ENCODE measurements around the gene CCDC60. TPM values are rescaled to one million over a fixed set of nuclear protein-coding genes. Genes with fewer than 3 reads are reported as not detected.

The CCDC60 gene
- total RNA-seq, 4 donors from 2014 or later = not detected

DNA sequence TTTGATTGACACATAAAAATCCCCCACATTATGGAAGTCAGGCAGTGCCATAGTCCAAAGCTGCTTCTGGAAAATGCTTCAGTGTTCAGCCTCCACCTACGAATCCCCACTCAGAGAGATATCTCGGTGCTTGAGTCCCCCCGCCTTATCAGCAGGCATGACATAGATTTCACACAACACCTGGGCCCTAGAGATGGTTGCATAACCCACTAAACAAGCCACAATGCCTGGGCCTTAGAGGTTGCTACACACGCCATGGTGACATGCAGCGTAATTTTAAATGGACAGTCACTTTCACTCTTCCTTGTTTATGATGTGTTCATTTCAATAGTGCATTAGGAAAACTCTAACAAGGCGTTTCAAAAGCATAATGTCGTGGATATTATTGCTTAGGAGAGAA, 38.0 kb downstream of the CCDC60 start:
- no peak overlapping the region for H3K4me3 ChIP-seq (ENCODE audit: low read depth, poor library complexity, severe bottlenecking)
- intact Hi-C loops (cut with DNase I; ENCODE audit: low total_unique reads) = no loop called here
- WGBS, 2 donors = 83 to 90% methylated on average over 7 of the region's 7 CpGs
- TF ChIP-seq, protein P1, sequence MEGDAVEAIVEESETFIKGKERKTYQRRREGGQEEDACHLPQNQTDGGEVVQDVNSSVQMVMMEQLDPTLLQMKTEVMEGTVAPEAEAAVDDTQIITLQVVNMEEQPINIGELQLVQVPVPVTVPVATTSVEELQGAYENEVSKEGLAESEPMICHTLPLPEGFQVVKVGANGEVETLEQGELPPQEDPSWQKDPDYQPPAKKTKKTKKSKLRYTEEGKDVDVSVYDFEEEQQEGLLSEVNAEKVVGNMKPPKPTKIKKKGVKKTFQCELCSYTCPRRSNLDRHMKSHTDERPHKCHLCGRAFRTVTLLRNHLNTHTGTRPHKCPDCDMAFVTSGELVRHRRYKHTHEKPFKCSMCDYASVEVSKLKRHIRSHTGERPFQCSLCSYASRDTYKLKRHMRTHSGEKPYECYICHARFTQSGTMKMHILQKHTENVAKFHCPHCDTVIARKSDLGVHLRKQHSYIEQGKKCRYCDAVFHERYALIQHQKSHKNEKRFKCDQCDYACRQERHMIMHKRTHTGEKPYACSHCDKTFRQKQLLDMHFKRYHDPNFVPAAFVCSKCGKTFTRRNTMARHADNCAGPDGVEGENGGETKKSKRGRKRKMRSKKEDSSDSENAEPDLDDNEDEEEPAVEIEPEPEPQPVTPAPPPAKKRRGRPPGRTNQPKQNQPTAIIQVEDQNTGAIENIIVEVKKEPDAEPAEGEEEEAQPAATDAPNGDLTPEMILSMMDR (IDR thresholded peaks at IDR 0.05) = no peak
- no peak for TF ChIP-seq POLR2A (IDR thresholded peaks at IDR 0.05)
- DNase-seq (ENCODE audit: low spot score in 2 of 2) = peak in 1 of 2 donors; percentile 39

DNA sequence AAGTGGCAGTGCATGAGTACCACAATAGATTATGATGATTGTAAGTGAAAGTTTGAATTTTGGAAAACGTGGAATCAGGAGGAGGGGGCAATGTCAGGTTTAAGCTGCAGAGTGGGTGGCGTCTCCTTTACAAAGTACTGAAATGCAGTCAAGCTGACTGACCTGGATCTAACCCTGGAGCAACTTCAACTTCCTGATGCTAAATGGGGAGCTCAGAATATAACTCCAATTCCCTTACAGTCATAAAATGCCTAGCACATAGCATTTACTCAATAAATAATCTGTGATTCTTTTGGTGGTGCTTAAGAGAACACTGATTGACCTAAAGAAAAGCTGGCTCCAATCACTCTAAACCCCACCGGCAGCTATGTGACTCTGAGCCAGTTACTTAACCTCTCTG, 38.5 kb downstream of the CCDC60 start:
- intact Hi-C loops (cut with DNase I; ENCODE audit: low total_unique reads) = no loop called here
- WGBS, 2 donors = 63% methylated on average over 3 of the region's 3 CpGs
- no peak overlapping the region for H3K4me3 ChIP-seq (ENCODE audit: low read depth, poor library complexity, severe bottlenecking)
- DNase-seq (ENCODE audit: low spot score in 2 of 2) = no peak
- TF ChIP-seq, protein P1 (IDR thresholded peaks at IDR 0.05) = no peak
- TF ChIP-seq POLR2A (IDR thresholded peaks at IDR 0.05) = no peak

DNA sequence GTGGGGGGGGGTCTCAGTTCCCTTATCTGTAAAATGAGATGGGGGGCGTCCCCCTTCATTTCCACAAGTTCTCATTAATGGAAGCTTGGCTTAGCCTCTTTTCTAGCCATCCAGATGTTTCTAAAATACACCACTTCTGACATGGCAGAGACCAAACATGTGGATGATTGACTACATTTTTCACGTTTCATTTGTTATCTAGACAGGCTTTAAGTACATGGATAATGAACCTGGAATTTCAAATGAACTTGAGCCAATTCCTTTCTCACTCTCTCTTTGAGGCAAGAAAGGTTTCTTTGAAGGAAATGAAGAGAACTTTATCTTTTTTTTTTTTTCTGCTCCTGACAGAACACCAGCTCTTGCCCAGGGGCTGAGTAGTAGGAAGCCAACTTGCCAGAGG, 39.1 kb downstream of the CCDC60 start:
- H3K4me3 ChIP-seq (ENCODE audit: low read depth, poor library complexity, severe bottlenecking) = no peak overlapping the region
- WGBS, 2 donors = 37 to 45% methylated on average over 2 of the region's 2 CpGs
- no peak for TF ChIP-seq POLR2A (IDR thresholded peaks at IDR 0.05)
- TF ChIP-seq, protein P1 (IDR thresholded peaks at IDR 0.05) = no peak
- intact Hi-C loops (cut with DNase I; ENCODE audit: low total_unique reads) = no loop called here
- no peak for DNase-seq (ENCODE audit: low spot score in 2 of 2)

DNA sequence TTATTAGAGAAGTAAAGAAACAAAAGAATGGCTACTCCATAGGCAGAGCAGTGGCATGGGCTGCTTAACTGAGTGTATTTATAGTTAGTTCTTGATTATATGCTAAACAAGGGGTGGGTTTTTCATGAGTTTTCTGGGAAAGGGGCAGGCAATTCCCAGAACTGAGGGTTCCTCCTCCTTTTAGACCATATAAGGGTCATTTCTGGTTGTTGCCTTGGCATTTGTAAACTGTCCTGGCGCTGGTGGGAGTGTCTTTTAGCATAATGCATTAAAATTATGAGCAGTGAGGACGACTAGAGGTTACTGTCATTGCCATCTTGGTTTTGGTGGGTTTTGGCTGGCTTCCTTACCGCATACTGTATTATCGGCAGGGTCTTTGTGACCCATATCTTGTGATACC, 40.1 kb downstream of the CCDC60 start:
- WGBS, 2 donors = 79 to 91% methylated on average over 4 of the region's 4 CpGs
- no peak for DNase-seq (ENCODE audit: low spot score in 2 of 2)
- no peak for TF ChIP-seq POLR2A (IDR thresholded peaks at IDR 0.05)
- TF ChIP-seq, protein P1 (IDR thresholded peaks at IDR 0.05) = no peak
- intact Hi-C loops (cut with DNase I; ENCODE audit: low total_unique reads) = no loop called here
- H3K4me3 ChIP-seq (ENCODE audit: low read depth, poor library complexity, severe bottlenecking) = no peak overlapping the region

DNA sequence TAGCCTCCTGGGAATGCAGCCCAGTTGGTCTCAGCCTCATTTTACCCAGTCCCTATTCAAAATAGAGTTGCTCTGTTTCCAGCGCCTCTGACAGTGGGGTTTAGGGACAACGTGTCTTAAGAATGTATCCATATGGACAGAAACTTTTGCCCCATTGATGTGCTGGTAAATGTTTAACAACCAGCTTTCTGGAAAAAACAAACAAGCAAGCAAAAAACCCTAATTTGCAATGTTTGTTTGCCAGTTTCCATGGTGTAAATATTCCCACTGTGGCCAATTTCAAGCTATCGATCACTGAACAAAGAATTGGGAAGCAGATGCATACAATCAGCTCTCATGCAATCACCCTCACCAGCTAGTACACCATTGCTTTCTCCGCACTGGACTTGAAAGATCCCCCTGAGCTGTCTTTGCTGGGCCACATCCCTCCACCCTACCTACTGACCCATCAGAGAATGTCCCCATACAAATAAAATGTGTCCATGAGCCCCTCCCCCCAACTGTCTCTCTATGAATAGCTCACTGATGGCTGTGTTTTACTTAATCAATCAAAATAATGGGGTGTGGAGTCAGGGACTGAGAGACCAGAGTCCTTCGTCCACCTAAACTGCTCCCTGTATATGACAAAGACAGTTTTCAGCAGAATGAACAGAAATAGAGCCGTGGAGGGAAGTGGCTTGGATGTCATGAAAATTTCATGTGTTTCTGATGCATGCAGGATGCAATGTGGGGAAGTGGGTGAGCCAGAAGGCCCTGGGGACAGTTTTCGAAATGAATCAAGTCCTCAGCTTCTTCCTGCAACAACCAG, 40.8 kb downstream of the CCDC60 start:
- WGBS, 2 donors = 61 to 65% methylated on average over 7 of the region's 7 CpGs

More for the DNA sequence above, 40.8 kb downstream of the CCDC60 start:
- H3K4me3 ChIP-seq (ENCODE audit: low read depth, poor library complexity, severe bottlenecking) = no peak overlapping the region
- intact Hi-C loops (cut with DNase I; ENCODE audit: low total_unique reads) = no loop called here
- TF ChIP-seq, protein P1 (IDR thresholded peaks at IDR 0.05) = no peak
- TF ChIP-seq POLR2A (IDR thresholded peaks at IDR 0.05) = no peak
- peak in 1 of 2 donors; percentile 15 for DNase-seq (ENCODE audit: low spot score in 2 of 2)

Measured in lower leg skin (tissue), 4 donors.